HepG2 (cell line): ENCODE data around the gene ASPRV1.

Source experiments
- CBFB ChIP-seq: sonication (generic); formaldehyde crosslinking; IDR thresholded peaks from 2 replicates; pipeline ENCODE4 v1.4.0; 2020; ENCODE audit warnings: missing genetic modification reagents
- CTCF ChIP-seq: sonication (generic); formaldehyde crosslinking; IDR thresholded peaks from 2 replicates; pipeline ENCODE4 v1.5.0; 2020; ENCODE audit warnings: mild to moderate bottlenecking, missing genetic modification reagents, moderate library complexity
- JUN ChIP-seq: sonication (generic); formaldehyde crosslinking; IDR thresholded peaks from 2 replicates; pipeline ENCODE4 v1.4.0; 2020; ENCODE audit warnings: mild to moderate bottlenecking, missing genetic modification reagents
- JUND ChIP-seq: sonication (generic); formaldehyde crosslinking; IDR thresholded peaks from 2 replicates; pipeline ENCODE4 v1.8.0; 2022; ENCODE audit warnings: mild to moderate bottlenecking, missing genetic modification reagents
- NFRKB ChIP-seq: fragments of 450-650 bp; IDR thresholded peaks from 2 replicates; pipeline ENCODE4 v1.6.1; 2017
- SMAD1 ChIP-seq: sonication (generic); formaldehyde crosslinking; IDR thresholded peaks from 2 replicates; pipeline ENCODE4 v1.4.0; 2020; ENCODE audit warnings: missing genetic modification reagents, low read depth, mild to moderate bottlenecking, borderline replicate concordance
- ZNF703 ChIP-seq: sonication (generic); formaldehyde crosslinking; IDR thresholded peaks from 2 replicates; pipeline ENCODE4 v1.5.1; 2020; ENCODE audit warnings: missing genetic modification reagents, mild to moderate bottlenecking, moderate library complexity, borderline replicate concordance
- TF ChIP-seq, protein P1 (sequence below): sonication (generic); formaldehyde crosslinking; IDR thresholded peaks from 2 replicates; pipeline ENCODE4 v1.4.0; 2020; ENCODE audit warnings: missing genetic modification reagents, borderline replicate concordance

DNA sequence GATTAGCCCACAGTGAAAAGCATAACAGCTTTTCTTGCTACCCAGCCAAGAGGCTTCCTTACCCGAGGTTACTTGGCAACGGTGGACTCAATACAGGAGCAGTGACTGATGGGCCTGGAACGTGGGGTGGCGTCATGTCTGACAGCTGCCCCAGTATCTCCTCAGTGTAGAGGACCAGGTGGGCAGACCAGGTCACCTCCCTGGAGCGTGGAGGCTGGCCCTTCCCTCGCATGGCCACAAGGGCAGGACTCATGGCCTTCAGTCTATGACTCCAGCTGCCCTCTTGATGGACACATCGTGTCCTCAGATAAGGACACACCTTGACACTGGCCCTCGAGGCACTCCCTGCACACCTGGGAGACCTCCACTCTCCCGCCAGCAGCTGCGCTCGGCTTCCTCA is 6.4 kb downstream of the ASPRV1 start:
- no peak for TF ChIP-seq SMAD1 (CRISPR knock-in tag)
- TF ChIP-seq CTCF (CRISPR knock-in tag), result no peak
- no peak for TF ChIP-seq NFRKB
- no peak for TF ChIP-seq JUND (CRISPR knock-in tag)
- TF ChIP-seq CBFB, result no peak
- TF ChIP-seq, protein P1, sequence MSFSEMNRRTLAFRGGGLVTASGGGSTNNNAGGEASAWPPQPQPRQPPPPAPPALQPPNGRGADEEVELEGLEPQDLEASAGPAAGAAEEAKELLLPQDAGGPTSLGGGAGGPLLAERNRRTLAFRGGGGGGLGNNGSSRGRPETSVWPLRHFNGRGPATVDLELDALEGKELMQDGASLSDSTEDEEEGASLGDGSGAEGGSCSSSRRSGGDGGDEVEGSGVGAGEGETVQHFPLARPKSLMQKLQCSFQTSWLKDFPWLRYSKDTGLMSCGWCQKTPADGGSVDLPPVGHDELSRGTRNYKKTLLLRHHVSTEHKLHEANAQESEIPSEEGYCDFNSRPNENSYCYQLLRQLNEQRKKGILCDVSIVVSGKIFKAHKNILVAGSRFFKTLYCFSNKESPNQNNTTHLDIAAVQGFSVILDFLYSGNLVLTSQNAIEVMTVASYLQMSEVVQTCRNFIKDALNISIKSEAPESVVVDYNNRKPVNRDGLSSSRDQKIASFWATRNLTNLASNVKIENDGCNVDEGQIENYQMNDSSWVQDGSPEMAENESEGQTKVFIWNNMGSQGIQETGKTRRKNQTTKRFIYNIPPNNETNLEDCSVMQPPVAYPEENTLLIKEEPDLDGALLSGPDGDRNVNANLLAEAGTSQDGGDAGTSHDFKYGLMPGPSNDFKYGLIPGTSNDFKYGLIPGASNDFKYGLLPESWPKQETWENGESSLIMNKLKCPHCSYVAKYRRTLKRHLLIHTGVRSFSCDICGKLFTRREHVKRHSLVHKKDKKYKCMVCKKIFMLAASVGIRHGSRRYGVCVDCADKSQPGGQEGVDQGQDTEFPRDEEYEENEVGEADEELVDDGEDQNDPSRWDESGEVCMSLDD (CRISPR knock-in tag), result no peak
- no peak for TF ChIP-seq JUN (CRISPR knock-in tag)
- TF ChIP-seq ZNF703 (CRISPR knock-in tag), result no peak
